Stimulated activated naive CD8-positive, alpha-beta T cell treated with anti-CD3 and anti-CD28 coated beads, Interleukin-15, amount 100 ng/mL, for 72 hours (primary cell): ENCODE measurements around the gene TEAD1.
A peak's percentile ranks its signal among the peaks of the same experiment; 100 is the strongest.

Source experiments
- ATAC-seq: fragments of 150-1000 bp; cut with Tn5 transposase; 2 replicates; pipeline ENCODE4 v1.10.0; 2021; ENCODE audit warnings: mild to moderate bottlenecking, moderate library complexity
- DNase-seq, 2 donors: peaks; one replicate each; pipeline ENCODE4 v3.0.0; 2021 to 2022
- H3K27ac Mint-ChIP-seq, 2 donors: one replicate each; pipeline ENCODE4 v1.8.0; 2022; ENCODE audit warnings: mild to moderate bottlenecking in 2 of 2, mixed read lengths in 2 of 2, moderate library complexity in 2 of 2
- H3K27me3 Mint-ChIP-seq: one replicate; pipeline ENCODE4 v1.8.0; 2022; ENCODE audit warnings: mixed read lengths
- H3K4me1 Mint-ChIP-seq: one replicate; pipeline ENCODE4 v1.8.0; 2022; ENCODE audit warnings: mild to moderate bottlenecking, mixed read lengths
- H3K4me3 Mint-ChIP-seq, 2 donors: one replicate each; pipeline ENCODE4 v1.8.0; 2022; ENCODE audit warnings: mild to moderate bottlenecking in 2 of 2, mixed read lengths in 2 of 2, moderate library complexity in 1 of 2
- H3K9me3 Mint-ChIP-seq, 2 donors: one replicate each; pipeline ENCODE4 v1.8.0; 2022; ENCODE audit warnings: mixed read lengths in 2 of 2

TEAD1 gene

DNA sequence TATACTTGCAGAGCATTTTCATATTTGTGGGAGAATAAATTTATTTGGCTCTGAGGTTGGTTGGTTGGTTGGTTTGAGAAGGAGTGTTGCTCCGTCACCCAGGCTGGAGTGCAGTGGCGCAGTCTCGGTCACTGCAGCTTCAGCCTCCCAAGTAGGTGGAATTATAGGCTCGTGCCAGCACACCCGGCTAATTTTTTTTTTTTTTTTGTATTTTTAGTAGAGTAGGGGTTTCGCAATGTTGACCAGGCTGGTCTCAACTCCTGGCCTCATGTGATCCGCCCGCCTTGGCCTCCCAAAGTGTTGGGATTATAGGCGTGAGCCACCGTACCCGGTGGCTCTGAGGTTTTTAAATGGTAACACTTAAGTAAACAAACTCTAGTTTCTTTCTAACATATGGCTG, 161.1 kb downstream of the TEAD1 start:
- H3K27me3 Mint-ChIP-seq: peaks cover 54% of the 10 kb centered on the region
- H3K27ac Mint-ChIP-seq: no peak overlapping the region
- no peaks in the 10 kb centered on the region for H3K4me1 Mint-ChIP-seq
- ATAC-seq (no peak), DNase-seq (no peak)
- H3K9me3 Mint-ChIP-seq: no peaks in the 10 kb centered on the region
- H3K4me3 Mint-ChIP-seq: no peak overlapping the region

DNA sequence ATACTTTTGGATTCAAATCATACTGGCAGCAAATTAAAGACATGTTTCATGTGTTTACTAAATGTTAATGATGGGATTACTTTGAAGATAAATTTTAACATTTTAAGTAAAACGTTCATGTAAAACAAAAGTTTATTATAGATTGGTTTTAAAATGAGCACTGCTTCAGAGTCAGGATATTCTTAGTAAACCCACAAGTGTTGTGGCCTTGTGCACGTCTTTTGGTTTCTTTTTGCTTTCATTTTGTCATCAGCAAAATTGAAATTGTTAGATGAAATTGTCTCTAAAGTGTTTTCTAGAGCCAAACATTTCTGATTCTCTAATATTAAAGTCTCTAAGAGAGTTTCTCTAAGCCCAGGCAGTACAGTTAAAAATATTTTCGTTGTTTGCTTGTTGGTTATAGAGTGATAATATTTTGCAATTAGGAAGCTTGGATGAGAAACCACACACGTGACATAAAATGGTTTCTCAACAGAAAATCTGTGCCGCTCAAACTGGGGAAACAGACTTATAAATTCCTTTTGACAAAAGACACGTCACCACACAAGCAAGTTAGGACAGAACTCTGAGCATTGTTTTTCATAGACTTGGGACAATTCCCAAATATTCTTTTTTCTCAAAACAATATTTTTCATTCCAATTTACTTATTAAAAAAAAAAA, 164.4 kb downstream of the TEAD1 start:
- peaks cover 30% of the 10 kb centered on the region for H3K27me3 Mint-ChIP-seq
- DNase-seq (no peak), ATAC-seq (no peak)
- H3K27ac Mint-ChIP-seq: no peak overlapping the region
- no peaks in the 10 kb centered on the region for H3K4me1 Mint-ChIP-seq
- H3K4me3 Mint-ChIP-seq: no peak overlapping the region
- no peaks in the 10 kb centered on the region for H3K9me3 Mint-ChIP-seq

DNA sequence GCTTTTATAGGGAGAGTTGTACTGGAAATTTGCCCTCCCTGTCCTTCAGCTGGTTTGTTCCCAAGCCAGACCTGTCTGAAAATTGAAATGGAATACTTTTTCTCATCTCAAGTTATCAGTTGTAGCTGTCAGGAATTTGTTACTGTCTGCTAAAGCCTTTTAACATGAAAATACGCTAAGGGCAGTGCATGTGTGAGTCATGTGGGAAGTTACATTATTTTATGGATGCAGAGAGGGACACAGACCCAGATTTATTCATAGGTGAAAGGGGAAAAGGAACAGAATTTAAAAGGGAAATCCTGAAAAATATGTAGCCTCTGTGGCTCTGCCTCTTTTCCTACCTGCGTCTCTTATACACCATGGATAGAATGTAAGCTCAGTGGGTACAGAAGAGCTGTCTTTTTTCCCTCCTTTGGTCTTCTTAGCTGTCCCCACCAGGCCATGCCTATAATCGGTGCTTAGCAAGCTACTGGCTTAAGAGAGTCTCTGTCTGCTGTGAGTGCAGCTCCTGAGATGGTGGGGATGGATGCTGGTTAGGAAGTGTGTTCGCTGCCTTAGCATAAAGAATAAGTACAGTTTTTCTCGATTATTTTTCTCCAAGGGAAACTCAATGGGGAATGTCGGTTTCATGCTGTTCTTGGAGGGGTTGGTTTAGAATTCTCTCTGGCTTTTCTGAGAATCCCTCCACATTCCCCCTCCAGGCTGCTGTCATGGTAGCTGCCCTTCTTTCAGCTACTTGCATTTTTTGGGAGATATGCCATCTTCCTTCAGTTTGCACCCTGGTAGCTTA, 166.8 kb downstream of the TEAD1 start:
- ATAC-seq (no peak), DNase-seq (no peak)
- H3K4me1 Mint-ChIP-seq: no peaks in the 10 kb centered on the region
- H3K27me3 Mint-ChIP-seq: peaks cover 5% of the 10 kb centered on the region
- no peak overlapping the region for H3K4me3 Mint-ChIP-seq
- no peaks in the 10 kb centered on the region for H3K9me3 Mint-ChIP-seq
- H3K27ac Mint-ChIP-seq: no peak overlapping the region

GRCh38 chr11:12841946-12842630, 167.9 kb downstream of the TEAD1 start:
- H3K4me3 Mint-ChIP-seq: no peak overlapping the region

GRCh38 chr11:12842933-12843636, 168.9 kb downstream of the TEAD1 start:
- Mint-ChIP-seq H3K4me3 (no peak overlapping the region), H3K27ac (no peak overlapping the region), H3K9me3 (no peaks in the 10 kb centered on the region), H3K27me3 (peaks cover 8% of the 10 kb centered on the region), H3K4me1 (no peaks in the 10 kb centered on the region)
- no peak for DNase-seq
- ATAC-seq: no peak

More at GRCh38 chr11:12841946-12842630, 167.9 kb downstream of the TEAD1 start:
- no peaks in the 10 kb centered on the region for H3K4me1 Mint-ChIP-seq
- H3K9me3 Mint-ChIP-seq: no peaks in the 10 kb centered on the region
- no peak overlapping the region for H3K27ac Mint-ChIP-seq
- no peak for DNase-seq
- ATAC-seq: peak; percentile 46
- H3K27me3 Mint-ChIP-seq: peaks cover 13% of the 10 kb centered on the region

GRCh38 chr11:12845163-12845562, 170.9 kb downstream of the TEAD1 start:
- DNase-seq: no peak
- no peak for ATAC-seq

GRCh38 chr11:12845739-12846358, 171.6 kb downstream of the TEAD1 start:
- no peak overlapping the region for H3K27ac Mint-ChIP-seq
- no peak overlapping the region for H3K4me3 Mint-ChIP-seq
- peaks cover 10% of the 10 kb centered on the region for H3K27me3 Mint-ChIP-seq
- H3K4me1 Mint-ChIP-seq: no peaks in the 10 kb centered on the region
- ATAC-seq: no peak
- no peaks in the 10 kb centered on the region for H3K9me3 Mint-ChIP-seq
- no peak for DNase-seq

More at GRCh38 chr11:12845163-12845562, 170.9 kb downstream of the TEAD1 start:
- no peaks in the 10 kb centered on the region for H3K9me3 Mint-ChIP-seq
- no peak overlapping the region for H3K27ac Mint-ChIP-seq
- H3K27me3 Mint-ChIP-seq: peaks cover 8% of the 10 kb centered on the region
- H3K4me1 Mint-ChIP-seq: no peaks in the 10 kb centered on the region
- no peak overlapping the region for H3K4me3 Mint-ChIP-seq

DNA sequence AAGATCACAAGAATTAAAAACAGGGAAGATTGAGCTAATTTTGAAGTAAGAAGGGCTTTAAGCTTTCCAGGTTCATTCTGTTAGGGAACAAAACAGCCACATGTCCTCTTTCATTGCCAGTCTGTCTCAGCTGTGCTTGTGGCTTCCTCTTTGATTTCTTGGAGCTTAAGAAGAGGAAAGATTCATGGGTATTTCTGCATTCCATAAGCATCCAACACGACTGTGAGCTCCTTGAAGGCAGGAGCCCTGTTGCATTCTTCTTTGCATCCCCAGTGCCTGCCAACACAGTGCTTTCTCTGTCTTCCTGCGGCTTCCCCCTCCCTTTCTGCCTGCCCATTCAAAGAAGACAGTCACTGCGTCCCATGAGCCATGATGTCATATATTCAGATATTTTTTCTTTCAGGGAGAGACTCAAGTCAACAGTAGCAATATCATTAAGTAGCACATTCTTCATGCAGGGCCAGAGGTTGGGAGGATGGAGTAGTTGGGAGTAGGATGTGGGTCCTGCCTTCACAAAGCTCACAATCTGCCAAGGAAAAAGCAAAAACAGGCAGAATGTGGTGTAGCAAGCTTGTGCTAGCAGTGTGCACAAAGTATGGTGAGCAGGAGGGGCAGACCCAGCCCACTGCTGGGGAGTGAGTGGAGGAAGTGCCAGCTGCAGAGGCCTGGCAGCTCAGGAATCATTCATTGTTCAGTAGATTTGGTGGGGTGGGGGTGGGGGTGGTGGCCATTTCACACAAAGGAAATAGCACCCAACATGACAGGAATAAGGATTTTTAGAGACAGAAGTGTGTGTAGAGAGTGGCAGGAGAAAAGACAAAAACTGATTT, 172.8 kb downstream of the TEAD1 start:
- Mint-ChIP-seq H3K9me3 (no peaks in the 10 kb centered on the region), H3K27me3 (peaks cover 15% of the 10 kb centered on the region), H3K4me3 (no peak overlapping the region), H3K27ac (peak overlapping the region in 1 of 2 donors; percentile 3), H3K4me1 (peaks cover 5% of the 10 kb centered on the region)
- ATAC-seq: no peak
- DNase-seq: no peak

DNA sequence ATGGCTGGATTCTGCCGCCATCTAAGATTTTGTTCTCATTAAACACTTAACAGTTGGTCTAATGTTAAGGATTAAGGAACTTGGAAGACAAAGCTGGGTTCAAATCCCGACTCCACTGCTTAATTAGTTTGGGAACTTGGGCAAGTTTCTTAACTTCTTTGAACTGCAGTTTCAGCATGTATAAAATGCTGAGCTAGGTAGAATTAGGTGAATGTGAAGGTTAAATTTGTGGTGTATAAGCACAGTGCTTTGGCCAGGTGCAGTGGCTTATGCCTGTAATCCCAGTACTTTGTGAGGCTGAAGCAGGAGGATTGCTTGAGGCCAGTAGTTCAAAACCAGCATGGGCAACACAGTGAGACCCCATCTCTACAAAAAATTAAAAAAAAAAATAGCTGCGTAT, 174.2 kb downstream of the TEAD1 start:
- Mint-ChIP-seq H3K27ac (no peak overlapping the region), H3K4me1 (peaks cover 7% of the 10 kb centered on the region), H3K4me3 (no peak overlapping the region), H3K27me3 (peaks cover 15% of the 10 kb centered on the region), H3K9me3 (no peaks in the 10 kb centered on the region)
- no peak for DNase-seq
- ATAC-seq: no peak

GRCh38 chr11:12853325-12853651, 179.1 kb downstream of the TEAD1 start:
- Mint-ChIP-seq H3K27me3 (peaks cover 39% of the 10 kb centered on the region), H3K9me3 (no peaks in the 10 kb centered on the region), H3K27ac (peak overlapping the region in 1 of 2 donors; percentile 52), H3K4me1 (peaks cover 7% of the 10 kb centered on the region), H3K4me3 (no peak overlapping the region)
- no peak for ATAC-seq
- DNase-seq: no peak

DNA sequence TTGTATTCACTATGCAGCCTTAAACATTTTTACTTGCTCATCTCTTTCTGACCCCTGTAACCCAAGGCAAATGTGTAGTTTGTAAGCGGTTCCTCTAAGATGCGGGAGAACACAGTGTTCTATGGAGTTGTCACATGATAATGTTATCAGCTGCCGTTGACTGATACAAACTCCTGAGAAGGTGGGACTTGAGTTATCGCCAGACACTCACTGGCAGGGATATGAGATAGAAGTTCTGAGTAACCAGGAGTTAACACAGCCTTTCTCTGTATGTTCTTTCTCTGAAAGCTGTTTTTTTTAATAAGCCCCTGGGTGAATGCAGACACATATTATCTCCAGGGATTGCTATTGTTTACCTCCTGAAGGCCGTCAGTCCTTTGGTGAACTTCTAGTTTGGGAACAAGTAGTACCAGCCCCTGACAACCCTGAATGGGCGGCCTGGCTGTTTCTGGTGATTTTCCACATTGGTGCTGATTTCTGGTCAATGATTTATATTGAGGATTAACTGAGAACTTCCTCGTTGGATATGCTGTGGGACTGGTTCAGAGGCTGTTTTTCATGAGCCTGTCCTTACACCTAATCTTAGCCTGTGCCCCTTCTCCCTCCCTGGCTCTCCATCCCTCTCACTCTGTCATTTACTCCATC, 179.6 kb downstream of the TEAD1 start:
- no peak overlapping the region for H3K27ac Mint-ChIP-seq
- peaks cover 39% of the 10 kb centered on the region for H3K27me3 Mint-ChIP-seq
- peaks cover 7% of the 10 kb centered on the region for H3K4me1 Mint-ChIP-seq
- ATAC-seq (no peak), DNase-seq (no peak)
- H3K9me3 Mint-ChIP-seq: no peaks in the 10 kb centered on the region
- H3K4me3 Mint-ChIP-seq: no peak overlapping the region

DNA sequence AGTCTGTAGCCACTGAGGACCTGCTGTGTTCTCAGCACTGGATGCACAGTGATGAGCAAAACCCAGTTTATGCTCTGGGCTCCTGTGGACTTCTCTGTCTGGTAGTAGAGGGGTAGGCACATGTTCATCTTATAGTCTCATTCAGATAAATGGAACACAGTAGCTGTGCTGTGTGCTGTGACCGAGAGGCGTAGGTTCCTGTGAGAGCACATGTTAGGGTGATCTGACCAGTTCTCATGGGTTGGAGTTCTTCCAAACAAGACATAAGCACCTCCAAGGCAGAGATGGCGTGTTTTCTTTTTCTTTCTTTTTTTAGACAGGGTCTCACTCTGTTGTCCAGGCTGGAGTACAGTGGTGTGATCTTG, 180.1 kb downstream of the TEAD1 start:
- ATAC-seq (no peak), DNase-seq (no peak)
- peaks cover 41% of the 10 kb centered on the region for H3K27me3 Mint-ChIP-seq
- no peak overlapping the region for H3K27ac Mint-ChIP-seq
- H3K4me1 Mint-ChIP-seq: peaks cover 7% of the 10 kb centered on the region
- no peak overlapping the region for H3K4me3 Mint-ChIP-seq
- no peaks in the 10 kb centered on the region for H3K9me3 Mint-ChIP-seq

DNA sequence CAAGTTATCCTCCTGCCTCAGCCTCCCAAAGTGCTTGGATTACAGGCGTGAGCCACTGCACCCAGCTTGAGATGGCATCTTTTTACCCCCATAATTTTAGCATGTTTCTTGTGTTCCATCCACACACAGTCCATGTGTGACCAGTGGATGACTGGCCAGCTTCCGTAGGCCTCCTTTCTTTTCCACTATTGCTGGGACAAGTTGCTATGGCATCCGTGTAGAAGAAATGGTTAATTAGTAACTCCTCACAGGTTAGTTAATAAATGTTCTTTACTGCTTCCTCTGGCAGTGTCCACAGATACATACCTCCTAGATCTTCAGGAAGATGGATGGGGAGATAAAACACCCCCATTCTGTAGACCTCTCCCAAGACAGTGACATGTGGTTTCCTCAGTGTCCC, 180.6 kb downstream of the TEAD1 start:
- Mint-ChIP-seq H3K27me3 (peaks cover 46% of the 10 kb centered on the region), H3K9me3 (no peaks in the 10 kb centered on the region), H3K27ac (peak overlapping the region in 1 of 2 donors; percentile 40), H3K4me1 (peaks cover 7% of the 10 kb centered on the region), H3K4me3 (no peak overlapping the region)
- DNase-seq (no peak), ATAC-seq (no peak)

DNA sequence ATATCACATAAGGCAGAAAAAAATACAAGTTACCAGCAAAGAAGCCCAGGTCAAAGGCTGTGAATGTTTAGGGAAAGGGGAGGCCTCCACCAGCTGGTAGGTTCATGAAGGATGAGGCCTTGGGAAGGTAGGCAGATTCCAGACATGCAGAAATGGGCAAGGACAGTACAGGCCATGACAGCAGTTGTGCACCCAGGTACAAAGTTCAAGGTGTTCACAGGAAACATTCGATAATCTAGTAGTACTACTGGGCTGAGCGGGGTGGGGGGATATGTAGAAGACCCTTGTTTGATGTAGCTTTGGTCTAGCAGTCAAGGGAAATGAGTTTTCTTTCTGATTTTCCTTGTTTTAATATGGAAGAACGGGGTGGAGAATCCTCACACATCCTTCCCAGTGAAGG, 182.1 kb downstream of the TEAD1 start:
- Mint-ChIP-seq H3K27ac (no peak overlapping the region), H3K4me3 (no peak overlapping the region), H3K9me3 (no peaks in the 10 kb centered on the region), H3K27me3 (peaks cover 51% of the 10 kb centered on the region), H3K4me1 (peaks cover 7% of the 10 kb centered on the region)
- ATAC-seq (no peak), DNase-seq (no peak)
